Measurements from ENCODE around the gene KAT2B. TPM values are rescaled to one million over a fixed set of nuclear protein-coding genes. Genes with fewer than 3 reads are reported as not detected.

The KAT2B gene
- total RNA-seq, 2 donors from 2014 or later: 2.2 to 4.1 TPM

DNA sequence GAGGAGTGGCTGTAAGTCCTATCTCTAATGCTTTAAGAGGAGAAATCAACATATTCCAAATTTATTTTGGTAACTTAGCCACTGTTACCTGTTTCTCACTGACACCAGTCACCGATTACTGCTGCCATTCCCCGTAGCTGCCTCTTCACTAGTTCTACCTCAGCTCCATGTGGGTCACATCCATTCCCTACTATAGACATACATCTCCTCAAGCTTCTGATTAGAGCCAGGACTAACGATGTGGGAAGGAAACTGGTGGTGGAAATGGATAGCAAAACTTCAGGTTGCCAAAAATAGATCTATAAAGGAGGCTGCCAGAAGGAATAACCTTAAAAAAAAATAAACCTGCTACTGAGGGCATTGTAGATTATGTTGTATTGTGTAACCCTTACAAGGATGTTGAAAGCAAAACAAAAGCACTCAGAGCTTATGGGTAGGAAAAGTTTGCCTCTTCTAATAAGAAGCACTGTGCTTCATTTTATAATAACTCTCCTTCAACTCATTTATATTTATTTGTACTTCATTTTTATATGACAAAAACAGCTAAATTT, 56.0 kb downstream of the KAT2B start:
- no peak overlapping the region for H3K9ac ChIP-seq (ENCODE audit: extremely low read depth, low read length, poor library complexity, severe bottlenecking)
- no peaks in the 10 kb centered on the region for H3K27me3 ChIP-seq (ENCODE audit: control insufficient read depth, insufficient read depth, low read length, poor library complexity, severe bottlenecking)
- DNase-seq: no peak
- H3K4me1 ChIP-seq (ENCODE audit: control insufficient read depth, insufficient read depth, low read length): no peaks in the 10 kb centered on the region
- Mint-ChIP-seq H3K36me3 (ENCODE audit: low read depth) (no peaks in the 10 kb centered on the region), H3K9me3 (no peaks in the 10 kb centered on the region), H3K27ac (no peak overlapping the region), H3K4me3 (no peak overlapping the region), H3K4me1 (no peaks in the 10 kb centered on the region), H3K27me3 (ENCODE audit: insufficient read depth) (no peaks in the 10 kb centered on the region)
- TF ChIP-seq, protein P1, sequence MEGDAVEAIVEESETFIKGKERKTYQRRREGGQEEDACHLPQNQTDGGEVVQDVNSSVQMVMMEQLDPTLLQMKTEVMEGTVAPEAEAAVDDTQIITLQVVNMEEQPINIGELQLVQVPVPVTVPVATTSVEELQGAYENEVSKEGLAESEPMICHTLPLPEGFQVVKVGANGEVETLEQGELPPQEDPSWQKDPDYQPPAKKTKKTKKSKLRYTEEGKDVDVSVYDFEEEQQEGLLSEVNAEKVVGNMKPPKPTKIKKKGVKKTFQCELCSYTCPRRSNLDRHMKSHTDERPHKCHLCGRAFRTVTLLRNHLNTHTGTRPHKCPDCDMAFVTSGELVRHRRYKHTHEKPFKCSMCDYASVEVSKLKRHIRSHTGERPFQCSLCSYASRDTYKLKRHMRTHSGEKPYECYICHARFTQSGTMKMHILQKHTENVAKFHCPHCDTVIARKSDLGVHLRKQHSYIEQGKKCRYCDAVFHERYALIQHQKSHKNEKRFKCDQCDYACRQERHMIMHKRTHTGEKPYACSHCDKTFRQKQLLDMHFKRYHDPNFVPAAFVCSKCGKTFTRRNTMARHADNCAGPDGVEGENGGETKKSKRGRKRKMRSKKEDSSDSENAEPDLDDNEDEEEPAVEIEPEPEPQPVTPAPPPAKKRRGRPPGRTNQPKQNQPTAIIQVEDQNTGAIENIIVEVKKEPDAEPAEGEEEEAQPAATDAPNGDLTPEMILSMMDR (conservative IDR thresholded peaks at IDR 0.05): no peak
- H3K9me3 ChIP-seq (ENCODE audit: control insufficient read depth, low read length): no peaks in the 10 kb centered on the region
- no peak overlapping the region for H3K4me3 ChIP-seq (ENCODE audit: low read length)
- 80 to 95% methylated on average over 1 to 3 of the region's 3 CpGs for WGBS, 2 experiments (ENCODE audit: insufficient coverage in 1 of 2, insufficient read length in 1 of 2)
- H3K36me3 ChIP-seq (ENCODE audit: control insufficient read depth, insufficient read depth, low read length): no peaks in the 10 kb centered on the region
- no peak overlapping the region for H3K27ac ChIP-seq (ENCODE audit: low read depth, low read length)

DNA sequence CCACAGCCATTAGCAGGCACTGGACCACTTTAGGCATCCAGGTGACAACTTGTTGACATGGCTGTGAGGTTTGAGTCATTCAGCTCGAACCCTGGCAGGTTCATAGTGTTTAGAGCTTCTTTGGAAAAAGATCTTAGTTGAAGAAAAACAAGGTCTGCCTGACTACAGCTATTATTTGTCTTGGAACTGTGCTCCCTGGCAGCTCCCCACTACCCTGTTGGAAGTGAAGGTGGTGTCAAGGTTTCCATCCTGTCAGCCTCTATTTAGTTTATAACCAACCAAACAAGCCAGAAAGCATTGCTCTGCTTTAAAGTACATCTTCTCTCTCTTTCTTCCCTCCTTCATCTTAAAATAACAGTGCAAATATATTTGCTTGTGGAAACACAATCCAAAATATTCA, 56.8 kb downstream of the KAT2B start:
- 83 to 91% methylated on average over 1 of the region's 1 CpG for WGBS, 2 experiments (ENCODE audit: insufficient coverage in 1 of 2, insufficient read length in 1 of 2)
- no peak for DNase-seq
- H3K36me3 ChIP-seq (ENCODE audit: control insufficient read depth, insufficient read depth, low read length): no peaks in the 10 kb centered on the region

DNA sequence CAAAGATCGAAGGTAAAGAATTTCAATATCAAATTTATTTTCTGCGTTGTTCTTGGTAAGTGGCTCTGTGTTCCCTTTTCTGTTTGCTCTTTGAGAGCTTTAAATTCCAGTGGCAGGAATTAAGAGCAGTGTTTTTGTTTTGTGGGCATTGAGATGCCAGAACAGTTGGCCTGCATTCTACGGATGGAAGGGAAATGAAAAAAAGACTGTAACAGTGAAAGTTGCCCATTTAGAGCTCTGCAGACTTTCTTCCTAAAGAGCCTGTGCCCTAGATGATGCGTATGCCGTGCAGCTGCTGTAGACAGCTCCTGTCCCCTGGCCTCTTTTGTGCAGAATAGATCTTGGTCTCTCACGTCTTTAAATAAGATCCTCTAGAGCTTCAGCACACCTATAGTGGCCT, 58.8 kb downstream of the KAT2B start:
- Histone ChIP-seq H3K27me3 (ENCODE audit: control insufficient read depth, insufficient read depth, low read length, poor library complexity, severe bottlenecking) (no peaks in the 10 kb centered on the region), H3K4me1 (ENCODE audit: control insufficient read depth, insufficient read depth, low read length) (no peaks in the 10 kb centered on the region), H3K9ac (ENCODE audit: extremely low read depth, low read length, poor library complexity, severe bottlenecking) (no peak overlapping the region), H3K27ac (ENCODE audit: low read depth, low read length) (no peak overlapping the region), H3K36me3 (ENCODE audit: control insufficient read depth, insufficient read depth, low read length) (no peaks in the 10 kb centered on the region), H3K4me3 (ENCODE audit: low read length) (no peak overlapping the region), H3K9me3 (ENCODE audit: control insufficient read depth, low read length) (no peaks in the 10 kb centered on the region)
- H3K9me3 Mint-ChIP-seq: no peaks in the 10 kb centered on the region
- no peaks in the 10 kb centered on the region for H3K27me3 Mint-ChIP-seq (ENCODE audit: insufficient read depth)
- TF ChIP-seq, protein P1 (conservative IDR thresholded peaks at IDR 0.05): no peak
- no peaks in the 10 kb centered on the region for H3K4me1 Mint-ChIP-seq
- H3K27ac Mint-ChIP-seq: no peak overlapping the region
- no peak for DNase-seq
- no peaks in the 10 kb centered on the region for H3K36me3 Mint-ChIP-seq (ENCODE audit: low read depth)
- 83 to 84% methylated on average over 6 of the region's 6 CpGs for WGBS, 2 experiments (ENCODE audit: insufficient coverage in 1 of 2, insufficient read length in 1 of 2)
- no peak overlapping the region for H3K4me3 Mint-ChIP-seq

More for the DNA sequence above, 56.8 kb downstream of the KAT2B start:
- Mint-ChIP-seq H3K4me1 (no peaks in the 10 kb centered on the region), H3K27me3 (ENCODE audit: insufficient read depth) (no peaks in the 10 kb centered on the region), H3K4me3 (no peak overlapping the region), H3K27ac (no peak overlapping the region), H3K36me3 (ENCODE audit: low read depth) (no peaks in the 10 kb centered on the region), H3K9me3 (no peaks in the 10 kb centered on the region)
- no peak overlapping the region for H3K27ac ChIP-seq (ENCODE audit: low read depth, low read length)
- H3K9me3 ChIP-seq (ENCODE audit: control insufficient read depth, low read length): no peaks in the 10 kb centered on the region
- H3K4me1 ChIP-seq (ENCODE audit: control insufficient read depth, insufficient read depth, low read length): no peaks in the 10 kb centered on the region
- no peak overlapping the region for H3K4me3 ChIP-seq (ENCODE audit: low read length)
- no peaks in the 10 kb centered on the region for H3K27me3 ChIP-seq (ENCODE audit: control insufficient read depth, insufficient read depth, low read length, poor library complexity, severe bottlenecking)
- TF ChIP-seq, protein P1 (conservative IDR thresholded peaks at IDR 0.05): no peak
- H3K9ac ChIP-seq (ENCODE audit: extremely low read depth, low read length, poor library complexity, severe bottlenecking): no peak overlapping the region
